Endothelial cell of umbilical vein (primary cell): ENCODE data around the gene IQGAP1. TPM values are rescaled to one million over a fixed set of nuclear protein-coding genes. Genes with fewer than 3 reads are reported as not detected.

Experiments used
- BruUV-seq: library from RNA; stranded (reverse); fragments of 400-500 nt; replicated peaks from 2 replicates; lab custom pipeline; 2021; lab: Mats Ljungman, UMichigan
- CTCF ChIA-PET: fragments of 300-600, 350-600 bp; sonication (Branson Sonifier 250); formaldehyde crosslinking; loops from one replicate; lab custom pipeline; 2021; ENCODE audit warnings: antibody characterized with exemption, inconsistent platforms; lab: Charles Lee
- POLR2A ChIA-PET: fragments of 300-600, 350-600 bp; sonication (Branson Sonifier 250); formaldehyde crosslinking; loops from one replicate; lab custom pipeline; 2021; ENCODE audit warnings: antibody characterized with exemption, inconsistent platforms; lab: Charles Lee
- DNase-seq: peaks from one replicate; pipeline ENCODE4 v3.0.0-alpha.2; 2011; ENCODE audit warnings: low read depth, low spot score
- FAIRE-seq: peaks from 2 replicates; lab custom pipeline; 2011; peaks lifted over from hg19 to GRCh38; lab: Jason Lieb, UNC
- H2AFZ ChIP-seq: 2 replicates; pipeline ENCODE4 v1.6.0; 2012; ENCODE audit warnings: low read depth, low read length, control low read depth, inconsistent platforms
- H3K27ac ChIP-seq: 2 replicates; pipeline ENCODE4 v1.5.1; 2011; ENCODE audit warnings: low read depth, mild to moderate bottlenecking, control low read depth, low read length, moderate library complexity; ENCODE audit not compliant: insufficient read depth
- H3K27me3 ChIP-seq, 2 experiments: 2 replicates each; pipeline versions ENCODE4 v1.6.0 to v1.6.1; 2011; ENCODE audit warnings: low read length in 2 of 2, mixed read lengths in 1 of 2; ENCODE audit not compliant: control insufficient read depth in 2 of 2, insufficient read depth in 2 of 2
- H3K36me3 ChIP-seq, 2 experiments: 2 replicates in 1 of 2; 3 replicates in 1 of 2; pipeline ENCODE4 v1.5.1; 2011; ENCODE audit warnings: low read length in 2 of 2, mild to moderate bottlenecking in 1 of 2, moderate library complexity in 1 of 2; ENCODE audit not compliant: control insufficient read depth in 2 of 2, insufficient read depth in 2 of 2; ENCODE audit errors: extremely low read depth in 1 of 2
- H3K4me1 ChIP-seq: 3 replicates; pipeline ENCODE4 v1.5.1; 2011; ENCODE audit warnings: mild to moderate bottlenecking, low read length; ENCODE audit not compliant: control insufficient read depth, insufficient read depth; ENCODE audit errors: extremely low read depth
- H3K4me2 ChIP-seq: 2 replicates; pipeline ENCODE4 v1.6.1; 2011; ENCODE audit warnings: low read length, control low read depth, mixed read lengths; ENCODE audit not compliant: insufficient read depth
- H3K4me3 ChIP-seq, 3 experiments: fragments of 200-600 bp in 1 of 3; sonication (generic), shearing (Covaris generic) in 1 of 3; replicated peaks in 1 of 3; 2 replicates each; pipeline ENCODE4 v1.5.1; 2011 to 2016; ENCODE audit warnings: control low read depth in 3 of 3, low read length in 3 of 3, mild to moderate bottlenecking in 2 of 3, inconsistent platforms in 1 of 3, low read depth in 1 of 3, moderate library complexity in 1 of 3; ENCODE audit not compliant: insufficient read depth in 1 of 3
- H3K79me2 ChIP-seq: 2 replicates; pipeline ENCODE4 v1.6.0; 2012; ENCODE audit warnings: low read length, inconsistent platforms; ENCODE audit not compliant: control insufficient read depth, insufficient read depth
- H3K9ac ChIP-seq: replicated peaks from 2 replicates; pipeline ENCODE3; 2011; ENCODE audit warnings: low read length, control low read depth; ENCODE audit not compliant: insufficient read depth; ENCODE audit errors: extremely low read depth
- H3K9me1 ChIP-seq: replicated peaks from 3 replicates; pipeline ENCODE4 v1.6.0; 2011; ENCODE audit warnings: mild to moderate bottlenecking, low read length; ENCODE audit not compliant: control insufficient read depth, insufficient read depth; ENCODE audit errors: extremely low read depth
- H3K9me3 ChIP-seq: replicated peaks from 2 replicates; pipeline ENCODE4 v1.5.1; 2012; ENCODE audit warnings: low read length, inconsistent platforms; ENCODE audit not compliant: control insufficient read depth, insufficient read depth
- H4K20me1 ChIP-seq: replicated peaks from 2 replicates; pipeline ENCODE3; 2011; ENCODE audit warnings: mild to moderate bottlenecking, low read length; ENCODE audit not compliant: control insufficient read depth, insufficient read depth; ENCODE audit errors: extremely low read depth
- EZH2 ChIP-seq: IDR thresholded peaks from 2 replicates; pipeline ENCODE4 v1.6.1; 2012; ENCODE audit warnings: borderline replicate concordance, low read depth, mild to moderate bottlenecking, moderate library complexity, low read length, inconsistent platforms; ENCODE audit not compliant: severe bottlenecking
- FOS ChIP-seq: IDR thresholded peaks from 2 replicates; pipeline ENCODE4 v1.6.1; 2011; ENCODE audit warnings: mild to moderate bottlenecking, low read length, moderate library complexity, borderline replicate concordance; ENCODE audit not compliant: insufficient read depth
- GATA2 ChIP-seq: IDR thresholded peaks from 2 replicates; pipeline ENCODE4 v1.7.0; 2011; ENCODE audit warnings: low read depth, mild to moderate bottlenecking, moderate library complexity, mixed read lengths, low read length; ENCODE audit not compliant: insufficient read length, insufficient read depth
- JUN ChIP-seq: IDR thresholded peaks from 2 replicates; pipeline ENCODE4 v1.6.1; 2011; ENCODE audit warnings: borderline replicate concordance, low read depth; ENCODE audit not compliant: insufficient read length, insufficient read depth
- MYC ChIP-seq: IDR thresholded peaks from one replicate; pipeline ENCODE4 v1.6.1; 2011; ENCODE audit warnings: mild to moderate bottlenecking, low read depth, low read length
- POLR2A ChIP-seq: IDR thresholded peaks from 2 replicates; pipeline ENCODE4 v1.6.1; 2012; ENCODE audit warnings: low read depth, mild to moderate bottlenecking, control low read depth, low read length
- POLR2AphosphoS5 ChIP-seq: IDR thresholded peaks from 2 replicates; pipeline ENCODE4 v1.6.1; 2012; ENCODE audit warnings: low read depth, mild to moderate bottlenecking, control low read depth, low read length, moderate library complexity; ENCODE audit not compliant: insufficient read depth
- dilution Hi-C: fragments of 300-500 bp; cut with MboI; formaldehyde crosslinking; loops from one replicate; pipeline ENCODE4 v1.15.0; 2019; ENCODE audit warnings: low sequenced_read_pairs; ENCODE audit not compliant: extremely low pct_ligation_motif_present
- intact Hi-C: fragments of 100-400 bp; cut with micrococcal nuclease; formaldehyde crosslinking; loops from one replicate; pipeline ENCODE4 v1.10.0; 2022
- polyA plus RNA-seq, 4 experiments: library from polyadenylated mRNA; depleted of rRNA in 3 of 4; stranded (reverse) in 3 of 4; unstranded in 1 of 4; fragments of >200 nt; gene quantifications; 2 replicates each; pipeline versions ENCODE4 v1.2.1 to v1.2.3, GENCODE V29; 2011 to 2012; ENCODE audit warnings: missing spikeins in 1 of 4
- total RNA-seq: library from RNA; stranded (reverse); gene quantifications from 2 replicates; pipeline ENCODE4 v1.2.3, GENCODE V29; 2021
- TF ChIP-seq, protein P1 (sequence below): IDR thresholded peaks from 2 replicates; pipeline ENCODE4 v1.6.1; 2011; ENCODE audit not compliant: insufficient read depth, insufficient read length
- TF ChIP-seq, protein P2 (sequence below), 2 donors: IDR thresholded peaks; 1 replicate in 1 of 2; 2 replicates in 1 of 2; pipeline ENCODE4 v1.5.1; 2011; ENCODE audit warnings: low read length in 2 of 2, mild to moderate bottlenecking in 2 of 2, moderate library complexity in 2 of 2, control low read depth in 1 of 2, inconsistent platforms in 1 of 2, low read depth in 1 of 2; ENCODE audit not compliant: insufficient read depth in 1 of 2; ENCODE audit errors: extremely low read depth in 1 of 2

Gene IQGAP1
- total and polyA plus RNA-seq, 2 donors (not counting 3 experiments of a cell fraction or from before 2014, with no cell fraction given), result 82.2 to 258 TPM

DNA sequence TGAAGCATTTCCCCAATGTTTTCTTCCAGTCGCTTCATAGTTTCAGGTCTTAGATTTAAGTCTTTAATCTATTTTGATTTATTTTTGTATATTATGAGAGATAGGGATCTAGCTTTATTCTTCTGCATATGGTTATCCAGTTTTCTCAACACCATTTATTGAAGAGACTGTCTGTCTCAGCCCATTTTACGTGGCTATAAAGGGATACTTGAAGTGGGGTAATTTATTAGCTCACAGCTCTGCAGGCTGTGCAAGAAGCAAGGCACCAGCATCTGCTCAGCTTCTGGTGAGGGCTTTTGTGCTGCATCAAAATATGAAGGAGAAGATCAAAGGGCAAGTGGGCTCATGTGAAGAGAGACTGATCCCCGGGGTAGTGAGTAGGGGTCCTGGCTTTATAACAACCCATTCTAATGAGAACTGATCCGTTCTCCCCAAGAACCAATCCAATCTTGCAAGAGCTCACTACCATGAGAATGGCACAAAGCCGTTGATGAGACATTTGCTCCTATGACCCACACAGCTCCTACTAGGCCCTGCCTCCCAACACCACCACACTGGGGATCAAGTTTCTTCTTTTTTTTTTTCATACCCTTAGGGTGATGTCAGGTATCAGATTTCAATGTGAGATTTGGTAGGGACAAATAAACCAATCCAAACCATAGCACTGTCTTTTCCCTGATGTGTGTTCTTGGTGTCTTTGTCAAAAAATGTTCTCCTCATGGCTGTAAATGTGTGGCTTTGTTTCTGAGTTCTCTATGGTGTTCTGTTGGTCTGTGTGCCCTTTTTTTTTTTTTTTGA lies 63.2 kb downstream of the IQGAP1 start:
- intact Hi-C loops (no loop called here), dilution Hi-C loops (no loop called here)
- no peak for FAIRE-seq
- H3K4me2 ChIP-seq, result no peak overlapping the region
- peaks cover 20 to 43% of the 10 kb centered on the region in 2 experiments for H3K36me3 ChIP-seq
- no peak for DNase-seq
- H4K20me1 ChIP-seq, result no peaks in the 10 kb centered on the region
- no peaks in the 10 kb centered on the region for H3K27me3 ChIP-seq
- no peaks in the 10 kb centered on the region for H3K9me3 ChIP-seq
- TF ChIP-seq, protein P1, sequence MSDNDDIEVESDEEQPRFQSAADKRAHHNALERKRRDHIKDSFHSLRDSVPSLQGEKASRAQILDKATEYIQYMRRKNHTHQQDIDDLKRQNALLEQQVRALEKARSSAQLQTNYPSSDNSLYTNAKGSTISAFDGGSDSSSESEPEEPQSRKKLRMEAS, result no peak
- TF ChIP-seq GATA2 (no peak), POLR2A (no peak), FOS (no peak), POLR2AphosphoS5 (no peak), MYC (no peak), EZH2 (no peak), JUN (no peak)
- TF ChIP-seq, protein P2, sequence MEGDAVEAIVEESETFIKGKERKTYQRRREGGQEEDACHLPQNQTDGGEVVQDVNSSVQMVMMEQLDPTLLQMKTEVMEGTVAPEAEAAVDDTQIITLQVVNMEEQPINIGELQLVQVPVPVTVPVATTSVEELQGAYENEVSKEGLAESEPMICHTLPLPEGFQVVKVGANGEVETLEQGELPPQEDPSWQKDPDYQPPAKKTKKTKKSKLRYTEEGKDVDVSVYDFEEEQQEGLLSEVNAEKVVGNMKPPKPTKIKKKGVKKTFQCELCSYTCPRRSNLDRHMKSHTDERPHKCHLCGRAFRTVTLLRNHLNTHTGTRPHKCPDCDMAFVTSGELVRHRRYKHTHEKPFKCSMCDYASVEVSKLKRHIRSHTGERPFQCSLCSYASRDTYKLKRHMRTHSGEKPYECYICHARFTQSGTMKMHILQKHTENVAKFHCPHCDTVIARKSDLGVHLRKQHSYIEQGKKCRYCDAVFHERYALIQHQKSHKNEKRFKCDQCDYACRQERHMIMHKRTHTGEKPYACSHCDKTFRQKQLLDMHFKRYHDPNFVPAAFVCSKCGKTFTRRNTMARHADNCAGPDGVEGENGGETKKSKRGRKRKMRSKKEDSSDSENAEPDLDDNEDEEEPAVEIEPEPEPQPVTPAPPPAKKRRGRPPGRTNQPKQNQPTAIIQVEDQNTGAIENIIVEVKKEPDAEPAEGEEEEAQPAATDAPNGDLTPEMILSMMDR (IDR thresholded peaks at IDR 0.05; ENCODE audit: extremely low read depth in 1 of 2, insufficient read depth in 1 of 2, low read depth in 1 of 2, low read length in 2 of 2), result no peak
- H3K27ac ChIP-seq, result no peak overlapping the region
- no peaks in the 10 kb centered on the region for H3K9me1 ChIP-seq
- no peak overlapping the region for H2AFZ ChIP-seq
- no TSS peak for BruUV-seq
- no peak overlapping the region for H3K4me3 ChIP-seq
- POLR2A ChIA-PET, result interaction anchor here (0.8 kb wide), 1 partner anchor 63 kb away, joined by 4 read pairs; the partner anchor contains the start of gene IQGAP1
- CTCF ChIA-PET, result interaction anchor here (1.2 to 1.9 kb wide), 3 partner anchors 8 to 131 kb away, joined by 3 to 11 read pairs (median 3); no protein-coding TSS in a partner anchor
- H3K4me1 ChIP-seq, result no peaks in the 10 kb centered on the region
- H3K79me2 ChIP-seq, result no peaks in the 10 kb centered on the region
- no peak overlapping the region for H3K9ac ChIP-seq
